ENCODE data around the gene UGT2B11.
"Not testable (repeated sequence)": the region's sequence is repeated elsewhere in the genome, so short reads cannot be mapped to it uniquely, and the experiment has no call there.

DNA sequence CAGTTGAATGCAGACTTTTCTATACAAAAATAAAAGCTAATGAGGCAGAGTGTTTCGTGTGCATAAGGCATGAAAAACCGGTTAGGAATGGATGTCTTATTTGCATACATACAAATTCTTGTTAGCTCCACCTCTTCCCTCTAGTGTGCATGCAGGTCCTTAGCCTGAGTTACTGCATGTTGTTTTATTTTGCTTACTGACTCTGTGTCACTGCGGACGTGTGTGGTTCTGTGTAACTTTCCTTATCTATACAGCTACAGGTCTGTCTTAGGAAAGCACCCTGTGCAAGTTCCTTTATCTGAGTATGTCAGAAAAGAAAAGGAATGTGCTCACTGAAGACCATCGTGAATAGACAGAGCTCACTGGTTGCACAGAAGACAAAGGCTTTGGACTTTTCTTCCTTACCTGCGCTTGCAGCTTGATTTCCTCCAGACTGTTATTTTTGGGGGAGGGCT, 35.8 kb downstream of the UGT2B11 start:
- TF ChIP-seq, protein P1, sequence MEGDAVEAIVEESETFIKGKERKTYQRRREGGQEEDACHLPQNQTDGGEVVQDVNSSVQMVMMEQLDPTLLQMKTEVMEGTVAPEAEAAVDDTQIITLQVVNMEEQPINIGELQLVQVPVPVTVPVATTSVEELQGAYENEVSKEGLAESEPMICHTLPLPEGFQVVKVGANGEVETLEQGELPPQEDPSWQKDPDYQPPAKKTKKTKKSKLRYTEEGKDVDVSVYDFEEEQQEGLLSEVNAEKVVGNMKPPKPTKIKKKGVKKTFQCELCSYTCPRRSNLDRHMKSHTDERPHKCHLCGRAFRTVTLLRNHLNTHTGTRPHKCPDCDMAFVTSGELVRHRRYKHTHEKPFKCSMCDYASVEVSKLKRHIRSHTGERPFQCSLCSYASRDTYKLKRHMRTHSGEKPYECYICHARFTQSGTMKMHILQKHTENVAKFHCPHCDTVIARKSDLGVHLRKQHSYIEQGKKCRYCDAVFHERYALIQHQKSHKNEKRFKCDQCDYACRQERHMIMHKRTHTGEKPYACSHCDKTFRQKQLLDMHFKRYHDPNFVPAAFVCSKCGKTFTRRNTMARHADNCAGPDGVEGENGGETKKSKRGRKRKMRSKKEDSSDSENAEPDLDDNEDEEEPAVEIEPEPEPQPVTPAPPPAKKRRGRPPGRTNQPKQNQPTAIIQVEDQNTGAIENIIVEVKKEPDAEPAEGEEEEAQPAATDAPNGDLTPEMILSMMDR (IDR thresholded peaks at IDR 0.05; ENCODE audit: insufficient read depth, low read depth, low read length), result not testable (repeated sequence)
- TF ChIP-seq EZH2 (IDR thresholded peaks at IDR 0.05; ENCODE audit: insufficient read depth, low read length), result not testable (repeated sequence)

All from astrocyte (in vitro differentiated cells and primary cell).